Peyer's patch (tissue), 4 donors: ENCODE data around the gene PI16.

Source experiments
- POLR2A ChIP-seq, 2 donors: fragments of 450-650 bp; IDR thresholded peaks; one replicate each; pipeline ENCODE4 v1.5.1; 2017; ENCODE audit warnings: antibody characterized with exemption in 2 of 2, mild to moderate bottlenecking in 2 of 2, moderate library complexity in 2 of 2
- TF ChIP-seq, protein P1 (sequence below), 6 experiments: fragments of 450-650 bp in 4 of 6; fragments of 200-600 bp in 2 of 6; sonication (generic) in 1 of 6; IDR thresholded peaks; one replicate each; pipeline ENCODE4 v1.5.1; 2017 to 2019; ENCODE audit warnings: antibody characterized with exemption in 6 of 6, mild to moderate bottlenecking in 3 of 6, moderate library complexity in 1 of 6

GRCh38 chr6:36938536-36938935 lies 16.0 kb upstream of the PI16 start:
- no peak for TF ChIP-seq POLR2A (IDR thresholded peaks at IDR 0.05)
- TF ChIP-seq, protein P1, sequence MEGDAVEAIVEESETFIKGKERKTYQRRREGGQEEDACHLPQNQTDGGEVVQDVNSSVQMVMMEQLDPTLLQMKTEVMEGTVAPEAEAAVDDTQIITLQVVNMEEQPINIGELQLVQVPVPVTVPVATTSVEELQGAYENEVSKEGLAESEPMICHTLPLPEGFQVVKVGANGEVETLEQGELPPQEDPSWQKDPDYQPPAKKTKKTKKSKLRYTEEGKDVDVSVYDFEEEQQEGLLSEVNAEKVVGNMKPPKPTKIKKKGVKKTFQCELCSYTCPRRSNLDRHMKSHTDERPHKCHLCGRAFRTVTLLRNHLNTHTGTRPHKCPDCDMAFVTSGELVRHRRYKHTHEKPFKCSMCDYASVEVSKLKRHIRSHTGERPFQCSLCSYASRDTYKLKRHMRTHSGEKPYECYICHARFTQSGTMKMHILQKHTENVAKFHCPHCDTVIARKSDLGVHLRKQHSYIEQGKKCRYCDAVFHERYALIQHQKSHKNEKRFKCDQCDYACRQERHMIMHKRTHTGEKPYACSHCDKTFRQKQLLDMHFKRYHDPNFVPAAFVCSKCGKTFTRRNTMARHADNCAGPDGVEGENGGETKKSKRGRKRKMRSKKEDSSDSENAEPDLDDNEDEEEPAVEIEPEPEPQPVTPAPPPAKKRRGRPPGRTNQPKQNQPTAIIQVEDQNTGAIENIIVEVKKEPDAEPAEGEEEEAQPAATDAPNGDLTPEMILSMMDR (IDR thresholded peaks at IDR 0.05), result no peak
